H1 (cell line): ENCODE results near the gene RMND5A. TPM values are rescaled to one million over a fixed set of nuclear protein-coding genes. Genes with fewer than 3 reads are reported as not detected.

Source experiments
- CTCF ChIA-PET: fragments of 300-600 bp; sonication (Branson Sonifier 250); formaldehyde crosslinking; loops from one replicate; lab custom pipeline; 2021; ENCODE audit not compliant: partially characterized antibody; lab: Charles Lee
- POLR2A ChIA-PET: fragments of 300-600 bp; sonication (Branson Sonifier 250); formaldehyde crosslinking; loops from one replicate; lab custom pipeline; 2021; ENCODE audit warnings: inconsistent platforms; ENCODE audit not compliant: partially characterized antibody; lab: Charles Lee
- DNase-seq, 2 experiments: peaks; one replicate each; pipeline versions ENCODE4 v3.0.0 to v3.0.0-alpha.2; 2010 to 2022; ENCODE audit warnings: low spot score in 2 of 2, low read depth in 1 of 2, mixed read lengths in 1 of 2
- FAIRE-seq: peaks from 2 replicates; lab custom pipeline; 2011; peaks lifted over from hg19 to GRCh38; lab: Jason Lieb, UNC
- H2AFZ ChIP-seq: 2 replicates; pipeline ENCODE4 v1.8.1; 2012; ENCODE audit warnings: low read length, inconsistent platforms
- H2AK5ac ChIP-seq: 2 replicates; pipeline ENCODE4 v1.6.1; 2013; ENCODE audit warnings: low read depth, low read length
- H2BK120ac ChIP-seq: replicated peaks from 2 replicates; pipeline ENCODE3; 2013; ENCODE audit warnings: low read depth, low read length, inconsistent platforms
- H2BK12ac ChIP-seq: 2 replicates; pipeline ENCODE4 v1.6.1; 2013; ENCODE audit warnings: low read depth, low read length
- H2BK15ac ChIP-seq: 2 replicates; pipeline ENCODE4 v1.6.1; 2013; ENCODE audit warnings: low read length
- H2BK20ac ChIP-seq: 2 replicates; pipeline ENCODE4 v1.6.1; 2013; ENCODE audit warnings: low read length
- H2BK5ac ChIP-seq: 2 replicates; pipeline ENCODE4 v1.6.1; 2013; ENCODE audit warnings: low read depth, low read length
- H3K14ac ChIP-seq: 2 replicates; pipeline ENCODE4 v1.6.1; 2013; ENCODE audit warnings: inconsistent platforms; ENCODE audit not compliant: insufficient read length
- H3K18ac ChIP-seq: 2 replicates; pipeline ENCODE4 v1.6.1; 2013; ENCODE audit warnings: low read length; ENCODE audit errors: extremely low read depth
- H3K23ac ChIP-seq: 2 replicates; pipeline ENCODE4 v1.6.1; 2013; ENCODE audit warnings: inconsistent platforms; ENCODE audit not compliant: insufficient read length
- H3K23me2 ChIP-seq: 2 replicates; pipeline ENCODE4 v1.6.1; 2013; ENCODE audit warnings: low read depth, low read length
- H3K27ac ChIP-seq: 2 replicates; pipeline ENCODE4 v1.6.1; 2011; ENCODE audit warnings: low read depth, low read length, inconsistent platforms
- H3K27me3 ChIP-seq, 4 experiments: replicated peaks in 1 of 4; 1 replicate in 1 of 4; 2 replicates in 3 of 4; pipeline versions ENCODE4 v1.6.1 to v1.8.1; 2011 to 2013; ENCODE audit warnings: low read length in 3 of 4, mild to moderate bottlenecking in 3 of 4, inconsistent platforms in 2 of 4, mixed read lengths in 2 of 4, moderate library complexity in 1 of 4; ENCODE audit not compliant: control insufficient read depth in 3 of 4, insufficient read depth in 3 of 4; ENCODE audit errors: extremely low read depth in 1 of 4
- H3K36me3 ChIP-seq, 4 experiments: 2 replicates each; pipeline versions ENCODE4 v1.6.1 to v1.8.1; 2011 to 2013; ENCODE audit warnings: mild to moderate bottlenecking in 4 of 4, low read length in 3 of 4, moderate library complexity in 2 of 4, control low read depth in 1 of 4, inconsistent platforms in 1 of 4; ENCODE audit not compliant: insufficient read depth in 4 of 4, control insufficient read depth in 2 of 4
- H3K4ac ChIP-seq: replicated peaks from 2 replicates; pipeline ENCODE3; 2013; ENCODE audit warnings: low read length, low read depth, mixed read lengths, inconsistent platforms; ENCODE audit not compliant: insufficient read length
- H3K4me1 ChIP-seq, 4 experiments: replicated peaks in 1 of 4; 1 replicate in 1 of 4; 2 replicates in 3 of 4; pipeline versions ENCODE4 v1.6.1 to v1.8.1; 2011 to 2013; ENCODE audit warnings: low read length in 3 of 4, inconsistent platforms in 2 of 4, mixed read lengths in 1 of 4; ENCODE audit not compliant: insufficient read depth in 4 of 4, control insufficient read depth in 3 of 4
- H3K4me2 ChIP-seq, 2 experiments: 2 replicates each; pipeline versions ENCODE4 v1.6.1 to v1.8.1; 2011 to 2013; ENCODE audit warnings: low read depth in 2 of 2, low read length in 2 of 2, control low read depth in 1 of 2, inconsistent platforms in 1 of 2, mild to moderate bottlenecking in 1 of 2; ENCODE audit not compliant: insufficient read depth in 1 of 2
- H3K4me3 ChIP-seq, 4 experiments: fragments of 200-600, 300-600 bp in 1 of 4; sonication (generic), shearing (Covaris generic), sonication (Bioruptor Twin) in 1 of 4; 2 replicates each; pipeline versions ENCODE4 v1.5.1 to v1.8.1; 2011 to 2016; ENCODE audit warnings: low read length in 4 of 4, low read depth in 3 of 4, control low read depth in 2 of 4, inconsistent platforms in 2 of 4, mild to moderate bottlenecking in 2 of 4, mixed read lengths in 1 of 4, moderate library complexity in 1 of 4; ENCODE audit not compliant: insufficient read depth in 2 of 4; ENCODE audit errors: extremely low read depth in 1 of 4
- H3K56ac ChIP-seq: replicated peaks from 2 replicates; pipeline ENCODE3; 2013; ENCODE audit warnings: low read depth, mild to moderate bottlenecking, mixed read lengths, low read length, inconsistent platforms; ENCODE audit not compliant: insufficient read length
- H3K79me1 ChIP-seq: 2 replicates; pipeline ENCODE4 v1.6.1; 2013; ENCODE audit warnings: low read depth, low read length, control low read depth
- H3K79me2 ChIP-seq, 2 experiments: 2 replicates each; pipeline versions ENCODE4 v1.6.1 to v1.8.1; 2012 to 2013; ENCODE audit warnings: low read length in 2 of 2, mild to moderate bottlenecking in 2 of 2, inconsistent platforms in 1 of 2; ENCODE audit not compliant: insufficient read depth in 2 of 2, control insufficient read depth in 1 of 2
- H3K9ac ChIP-seq, 4 experiments: replicated peaks in 1 of 4; 1 replicate in 1 of 4; 2 replicates in 3 of 4; pipeline versions ENCODE4 v1.6.1 to v1.8.1; 2011 to 2013; ENCODE audit warnings: low read depth in 3 of 4, low read length in 3 of 4, control low read depth in 2 of 4, mild to moderate bottlenecking in 2 of 4, moderate library complexity in 2 of 4, inconsistent platforms in 1 of 4; ENCODE audit errors: extremely low read depth in 1 of 4
- H3K9me3 ChIP-seq, 2 experiments: 2 replicates each; pipeline versions ENCODE4 v1.6.1 to v1.8.1; 2012 to 2013; ENCODE audit warnings: mild to moderate bottlenecking in 2 of 2, moderate library complexity in 2 of 2, control low read depth in 1 of 2, inconsistent platforms in 1 of 2, low read depth in 1 of 2, low read length in 1 of 2, mixed read lengths in 1 of 2; ENCODE audit not compliant: insufficient read depth in 2 of 2
- H4K20me1 ChIP-seq, 2 experiments: replicated peaks in 1 of 2; 2 replicates each; pipeline versions ENCODE3 to v1.8.1; 2011 to 2013; ENCODE audit warnings: inconsistent platforms in 2 of 2, low read length in 2 of 2, mild to moderate bottlenecking in 1 of 2; ENCODE audit not compliant: insufficient read depth in 2 of 2, control insufficient read depth in 1 of 2
- H4K5ac ChIP-seq: 2 replicates; pipeline ENCODE4 v1.6.1; 2013; ENCODE audit warnings: low read length, low read depth, mixed read lengths, inconsistent platforms; ENCODE audit not compliant: insufficient read length
- H4K8ac ChIP-seq: 2 replicates; pipeline ENCODE4 v1.8.0; 2013; ENCODE audit warnings: mild to moderate bottlenecking, moderate library complexity, low read length, inconsistent platforms; ENCODE audit not compliant: insufficient read depth; ENCODE audit errors: extremely low read depth
- H4K91ac ChIP-seq: replicated peaks from 2 replicates; pipeline ENCODE3; 2013; ENCODE audit warnings: low read length, mixed read lengths, inconsistent platforms; ENCODE audit not compliant: insufficient read length
- BACH1 ChIP-seq: IDR thresholded peaks from 2 replicates; pipeline ENCODE4 v1.6.1; 2012; ENCODE audit warnings: low read length, improper control_type of control experiment
- CEBPB ChIP-seq: IDR thresholded peaks from 2 replicates; pipeline ENCODE4 v1.6.1; 2012; ENCODE audit warnings: low read depth, low read length
- CREB1 ChIP-seq: IDR thresholded peaks from 2 replicates; pipeline ENCODE4 v1.6.1; 2012; ENCODE audit warnings: inconsistent platforms
- EGR1 ChIP-seq: IDR thresholded peaks from 2 replicates; pipeline ENCODE4 v1.6.1; 2011; ENCODE audit warnings: low read depth, low read length, borderline replicate concordance
- GABPA ChIP-seq: IDR thresholded peaks from 2 replicates; pipeline ENCODE4 v1.6.1; 2011; ENCODE audit warnings: mild to moderate bottlenecking, low read length, moderate library complexity, borderline replicate concordance; ENCODE audit not compliant: insufficient read depth
- KDM4A ChIP-seq: IDR thresholded peaks from one replicate; pipeline ENCODE4 v1.7.1; 2012; ENCODE audit warnings: low read depth, mild to moderate bottlenecking, moderate library complexity, low read length, inconsistent platforms; ENCODE audit not compliant: severe bottlenecking
- NANOG ChIP-seq: IDR thresholded peaks from 2 replicates; pipeline ENCODE4 v1.6.1; 2011; ENCODE audit warnings: low read length, low read depth, mild to moderate bottlenecking, inconsistent platforms; ENCODE audit not compliant: insufficient read depth, poor library complexity, severe bottlenecking
- POU5F1 ChIP-seq: IDR thresholded peaks from 2 replicates; pipeline ENCODE4 v1.6.1; 2011; ENCODE audit warnings: low read depth, mild to moderate bottlenecking, low read length, moderate library complexity
- SIRT6 ChIP-seq: IDR thresholded peaks from one replicate; pipeline ENCODE4 v1.7.1; 2012; ENCODE audit warnings: low read length, inconsistent platforms
- WGBS, 2 experiments: shearing (Covaris generic) in 1 of 2; methylation state at CpG; one replicate each; pipeline versions ENCODE4 v1.1.6 to v1.1.7; 2013 to 2015; ENCODE audit warnings: low lambda C conversion rate in 2 of 2, mixed read lengths in 2 of 2, inconsistent platforms in 1 of 2, low coverage in 1 of 2, missing lambda C conversion rate in 1 of 2; ENCODE audit not compliant: insufficient replicate concordance in 2 of 2, insufficient coverage in 1 of 2, insufficient read length in 1 of 2; ENCODE audit errors: extremely low coverage in 1 of 2, missing lambda C conversion rate in 1 of 2; 5-methylcytosine and 5-hydroxymethylcytosine counted together
- polyA plus RNA-seq, 7 experiments: library from polyadenylated mRNA; depleted of rRNA in 3 of 7; stranded (reverse) in 5 of 7; unstranded in 2 of 7; fragments of >200 nt in 5 of 7; fragments of 200-250 nt in 2 of 7; gene quantifications; 1 replicate in 5 of 7; 2 replicates in 1 of 7; 4 replicates in 1 of 7; pipeline versions ENCODE4 v1.2.1 to v1.2.3, GENCODE V29; 2011 to 2013; ENCODE audit warnings: missing spikeins in 2 of 7, mixed read lengths in 2 of 7
- total RNA-seq: library from RNA; stranded (reverse); fragmentation: NEBNext Ultra II Directional; extraction: Animal tissue kit (Norgen Biotek cat#: 25700); gene quantifications from 2 replicates; pipeline ENCODE4 v1.2.1, GENCODE V29; 2021

Gene RMND5A
- total and polyA plus RNA-seq, 2 of the 8 experiments (the other 6 are each of a cell fraction or from before 2014, with no cell fraction given) = 21.0 to 66.2 TPM

GRCh38 chr2:86793752-86794151 is 73.7 kb downstream of the RMND5A start:
- H3K27ac ChIP-seq = no peak overlapping the region
- 86% methylated on average over 4 of the region's 4 CpGs; no CpG with 5 or more reads in 1 of the 2 experiments for WGBS, 2 experiments
- peaks cover 5 to 7% of the 10 kb centered on the region in 2 experiments; a peak in 3 of 4 replicates for H3K9me3 ChIP-seq
- H2BK12ac ChIP-seq = no peak overlapping the region
- no peak overlapping the region for H3K56ac ChIP-seq
- no peak overlapping the region for H2BK5ac ChIP-seq
- TF ChIP-seq SIRT6 (no peak), EGR1 (no peak), POU5F1 (no peak), CREB1 (no peak), CEBPB (no peak), KDM4A (no peak), GABPA (no peak), BACH1 (no peak), NANOG (no peak)
- H3K18ac ChIP-seq = no peak overlapping the region
- no peak for FAIRE-seq
- no peaks in the 10 kb centered on the region for H3K79me1 ChIP-seq
- H3K79me2 ChIP-seq = no peaks in the 10 kb centered on the region
- H4K20me1 ChIP-seq = peaks cover 0 to 6% of the 10 kb centered on the region in 2 experiments
- H2BK20ac ChIP-seq = no peak overlapping the region
- H3K4ac ChIP-seq = no peak overlapping the region
- DNase-seq = no peak
- no peak overlapping the region for H2BK15ac ChIP-seq
- ChIA-PET POLR2A (no interaction called here), CTCF (no interaction called here)
- no peak overlapping the region for H2BK120ac ChIP-seq
- peaks cover 28 to 36% (median 36%) of the 10 kb centered on the region in 4 experiments for H3K27me3 ChIP-seq
- H3K23me2 ChIP-seq = peaks cover 14% of the 10 kb centered on the region
- no peak overlapping the region for H3K9ac ChIP-seq
- H4K91ac ChIP-seq = no peak overlapping the region
- no peak overlapping the region for H4K8ac ChIP-seq
- H2AK5ac ChIP-seq = no peak overlapping the region
- no peak overlapping the region for H3K23ac ChIP-seq
- no peak overlapping the region for H4K5ac ChIP-seq
- H3K4me3 ChIP-seq = no peak overlapping the region
- H3K4me2 ChIP-seq = no peak overlapping the region
- peaks cover 0 to 8% (median 4%) of the 10 kb centered on the region in 4 experiments; a peak in 5 of 7 replicates for H3K4me1 ChIP-seq
- H2AFZ ChIP-seq = no peak overlapping the region
- peaks cover 0 to 8% (median under 1%) of the 10 kb centered on the region in 4 experiments; a peak in 1 of 8 replicates for H3K36me3 ChIP-seq
- H3K14ac ChIP-seq = no peak overlapping the region
